DOHH2 (cell line): ENCODE measurements around the gene ANGEL2.

ENCODE experiments used
- EZH2phosphoT487 ChIP-seq: fragments of 200-600 bp; sonication (generic); IDR thresholded peaks from 2 replicates; pipeline ENCODE4 v1.6.1; 2017; ENCODE audit warnings: borderline replicate concordance, mild to moderate bottlenecking, antibody characterized with exemption, low read length, moderate library complexity, mixed read lengths
- TF ChIP-seq, protein P1 (sequence below): fragments of 200-600 bp; sonication (generic); IDR thresholded peaks from one replicate; pipeline ENCODE4 v1.5.1; 2014; ENCODE audit warnings: antibody characterized with exemption, mild to moderate bottlenecking, low read depth, low read length; ENCODE audit not compliant: poor library complexity, severe bottlenecking

DNA sequence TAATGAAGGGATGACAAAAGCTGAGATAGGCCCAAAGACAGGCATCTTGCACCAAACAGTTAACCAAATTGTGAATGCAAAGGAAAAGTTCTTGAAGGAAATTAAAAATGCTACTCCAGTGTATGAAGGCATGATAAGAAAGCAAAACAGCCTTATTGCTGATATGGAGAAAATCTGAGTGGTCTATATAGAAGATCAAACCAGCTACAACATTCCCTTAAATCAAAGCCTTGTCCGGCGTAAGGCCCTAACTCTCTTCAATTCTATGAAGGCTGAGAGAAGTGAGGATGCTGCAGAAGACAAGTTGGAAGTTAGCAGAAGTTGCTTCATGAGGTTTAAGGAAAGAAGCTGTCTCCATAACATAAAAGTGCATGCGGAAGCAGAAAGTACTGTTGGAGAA, 4.3 kb upstream of the ANGEL2 start:
- TF ChIP-seq, protein P1, sequence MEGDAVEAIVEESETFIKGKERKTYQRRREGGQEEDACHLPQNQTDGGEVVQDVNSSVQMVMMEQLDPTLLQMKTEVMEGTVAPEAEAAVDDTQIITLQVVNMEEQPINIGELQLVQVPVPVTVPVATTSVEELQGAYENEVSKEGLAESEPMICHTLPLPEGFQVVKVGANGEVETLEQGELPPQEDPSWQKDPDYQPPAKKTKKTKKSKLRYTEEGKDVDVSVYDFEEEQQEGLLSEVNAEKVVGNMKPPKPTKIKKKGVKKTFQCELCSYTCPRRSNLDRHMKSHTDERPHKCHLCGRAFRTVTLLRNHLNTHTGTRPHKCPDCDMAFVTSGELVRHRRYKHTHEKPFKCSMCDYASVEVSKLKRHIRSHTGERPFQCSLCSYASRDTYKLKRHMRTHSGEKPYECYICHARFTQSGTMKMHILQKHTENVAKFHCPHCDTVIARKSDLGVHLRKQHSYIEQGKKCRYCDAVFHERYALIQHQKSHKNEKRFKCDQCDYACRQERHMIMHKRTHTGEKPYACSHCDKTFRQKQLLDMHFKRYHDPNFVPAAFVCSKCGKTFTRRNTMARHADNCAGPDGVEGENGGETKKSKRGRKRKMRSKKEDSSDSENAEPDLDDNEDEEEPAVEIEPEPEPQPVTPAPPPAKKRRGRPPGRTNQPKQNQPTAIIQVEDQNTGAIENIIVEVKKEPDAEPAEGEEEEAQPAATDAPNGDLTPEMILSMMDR = no peak
- no peak for TF ChIP-seq EZH2phosphoT487
